IMR-90 (cell line): Measurements from ENCODE around the gene OSTC. TPM values are rescaled to one million over a fixed set of nuclear protein-coding genes. Genes with fewer than 3 reads are reported as not detected.
A peak's percentile ranks its signal among the peaks of the same experiment; 100 is the strongest.

ENCODE experiments used
- ATAC-seq: fragments of 200-7000 bp; cut with Tn5 transposase; 2 replicates; pipeline ENCODE4 v1.9.1; 2020; ENCODE audit warnings: low read depth, mild to moderate bottlenecking, moderate library complexity
- BruUV-seq: library from RNA; stranded (reverse); fragments of 400-500 nt; replicated peaks from 2 replicates; lab custom pipeline; 2021; lab: Mats Ljungman, UMichigan
- CTCF ChIA-PET: fragments of 300-600 bp; formaldehyde crosslinking; extraction: SDS; loops from one replicate; lab custom pipeline; 2021; ENCODE audit warnings: antibody characterized with exemption; lab: Yijun Ruan, JAX
- POLR2A ChIA-PET: fragments of 300-600 bp; sonication (Branson Sonifier 250); formaldehyde crosslinking; loops from one replicate; lab custom pipeline; 2022; ENCODE audit warnings: antibody characterized with exemption; ENCODE audit not compliant: unreplicated experiment; lab: Charles Lee
- DNase-seq: peaks from one replicate; pipeline ENCODE4 v3.0.0; 2013
- H2AFZ ChIP-seq: replicated peaks from 2 replicates; pipeline ENCODE3; 2013; ENCODE audit warnings: low read length, mild to moderate bottlenecking; ENCODE audit not compliant: poor library complexity
- H2AK5ac ChIP-seq: 2 replicates; pipeline ENCODE4 v1.6.1; 2013; ENCODE audit warnings: low read depth, low read length, inconsistent platforms
- H2AK9ac ChIP-seq: replicated peaks from 2 replicates; pipeline ENCODE3; 2013; ENCODE audit warnings: mild to moderate bottlenecking, low read depth, low read length, moderate library complexity; ENCODE audit not compliant: poor library complexity
- H2BK120ac ChIP-seq: 2 replicates; pipeline ENCODE4 v1.6.1; 2013; ENCODE audit warnings: low read depth, low read length, inconsistent platforms
- H2BK15ac ChIP-seq: 3 replicates; pipeline ENCODE4 v1.6.1; 2013; ENCODE audit warnings: low read depth, low read length, inconsistent platforms
- H2BK20ac ChIP-seq: 2 replicates; pipeline ENCODE4 v1.6.1; 2013; ENCODE audit warnings: low read depth, mild to moderate bottlenecking, inconsistent platforms, low read length, moderate library complexity
- H2BK5ac ChIP-seq: 2 replicates; pipeline ENCODE4 v1.6.1; 2013; ENCODE audit warnings: mild to moderate bottlenecking, low read depth, low read length, inconsistent platforms; ENCODE audit not compliant: poor library complexity, severe bottlenecking
- H3K14ac ChIP-seq: replicated peaks from 2 replicates; pipeline ENCODE4 v1.6.1; 2013; ENCODE audit warnings: low read depth, low read length, inconsistent platforms
- H3K18ac ChIP-seq: 2 replicates; pipeline ENCODE4 v1.6.1; 2013; ENCODE audit warnings: low read depth, low read length, control low read depth
- H3K23ac ChIP-seq: 2 replicates; pipeline ENCODE4 v1.6.1; 2013; ENCODE audit warnings: low read depth, low read length, inconsistent platforms
- H3K27ac ChIP-seq: 2 replicates; pipeline ENCODE4 v1.5.1; 2013; ENCODE audit warnings: mild to moderate bottlenecking, control low read depth, low read length; ENCODE audit not compliant: insufficient read depth
- H3K27me3 ChIP-seq: 2 replicates; pipeline ENCODE4 v1.6.1; 2013; ENCODE audit warnings: low read length; ENCODE audit not compliant: control insufficient read depth, insufficient read depth
- H3K36me3 ChIP-seq: 2 replicates; pipeline ENCODE4 v1.6.1; 2013; ENCODE audit warnings: low read length, mixed read lengths; ENCODE audit not compliant: control insufficient read depth, insufficient read depth
- H3K4ac ChIP-seq: 2 replicates; pipeline ENCODE4 v1.6.1; 2013; ENCODE audit warnings: low read depth, low read length, inconsistent platforms
- H3K4me1 ChIP-seq: 2 replicates; pipeline ENCODE4 v1.6.1; 2013; ENCODE audit warnings: low read length, mixed read lengths; ENCODE audit not compliant: control insufficient read depth, insufficient read depth
- H3K4me2 ChIP-seq: 2 replicates; pipeline ENCODE4 v1.6.1; 2013; ENCODE audit warnings: low read depth, mild to moderate bottlenecking, control low read depth, low read length, moderate library complexity
- H3K4me3 ChIP-seq: 2 replicates; pipeline ENCODE4 v1.5.1; 2013; ENCODE audit warnings: low read depth, mild to moderate bottlenecking, control low read depth, low read length, moderate library complexity; ENCODE audit not compliant: insufficient read depth
- H3K56ac ChIP-seq: 2 replicates; pipeline ENCODE4 v1.6.1; 2013; ENCODE audit warnings: low read length, inconsistent platforms; ENCODE audit not compliant: insufficient read depth; ENCODE audit errors: extremely low read depth
- H3K79me1 ChIP-seq, 2 experiments: 2 replicates each; pipeline ENCODE4 v1.6.1; 2013; ENCODE audit warnings: low read length in 2 of 2, inconsistent platforms in 1 of 2, low read depth in 1 of 2
- H3K9ac ChIP-seq: 2 replicates; pipeline ENCODE4 v1.6.1; 2013; ENCODE audit warnings: low read depth, low read length, control low read depth
- H3K9me1 ChIP-seq: 2 replicates; pipeline ENCODE4 v1.6.1; 2013; ENCODE audit warnings: low read length, inconsistent platforms; ENCODE audit not compliant: insufficient read depth
- H3K9me3 ChIP-seq: 2 replicates; pipeline ENCODE4 v1.6.1; 2013; ENCODE audit warnings: low read length; ENCODE audit not compliant: control insufficient read depth, insufficient read depth
- H4K20me1 ChIP-seq: 2 replicates; pipeline ENCODE4 v1.6.1; 2013; ENCODE audit warnings: low read length, inconsistent platforms; ENCODE audit not compliant: insufficient read depth
- H4K5ac ChIP-seq: 2 replicates; pipeline ENCODE4 v1.6.1; 2013; ENCODE audit warnings: mild to moderate bottlenecking, low read depth, low read length, control low read depth
- H4K8ac ChIP-seq, 2 experiments: 2 replicates each; pipeline ENCODE4 v1.6.1; 2013; ENCODE audit warnings: low read depth in 2 of 2, low read length in 2 of 2, control low read depth in 1 of 2, inconsistent platforms in 1 of 2
- H4K91ac ChIP-seq: 2 replicates; pipeline ENCODE4 v1.6.1; 2013; ENCODE audit warnings: low read depth, low read length, inconsistent platforms; ENCODE audit not compliant: insufficient read depth
- BHLHE40 ChIP-seq: fragments of 150-350 bp; IDR thresholded peaks from 2 replicates; pipeline ENCODE4 v1.6.1; 2016; ENCODE audit warnings: mild to moderate bottlenecking, low read depth, low read length
- CHD1 ChIP-seq: IDR thresholded peaks from 2 replicates; pipeline ENCODE4 v1.6.1; 2012; ENCODE audit warnings: low read depth, low read length, improper control_type of control experiment
- CTCF ChIP-seq: conservative IDR thresholded peaks from 2 replicates; pipeline ENCODE4 v1.5.1; 2012; ENCODE audit warnings: mild to moderate bottlenecking, low read depth, low read length, improper control_type of control experiment
- ELK1 ChIP-seq: fragments of 150-350 bp; IDR thresholded peaks from 2 replicates; pipeline ENCODE4 v1.6.1; 2016; ENCODE audit warnings: low read depth, mild to moderate bottlenecking, low read length, moderate library complexity, borderline replicate concordance
- FOS ChIP-seq: fragments of 150-350 bp; IDR thresholded peaks from 2 replicates; pipeline ENCODE4 v1.6.1; 2016; ENCODE audit warnings: low read depth, low read length
- MAFK ChIP-seq: IDR thresholded peaks from 2 replicates; pipeline ENCODE4 v1.6.1; 2012; ENCODE audit warnings: low read depth, low read length, improper control_type of control experiment
- MAZ ChIP-seq: IDR thresholded peaks from 2 replicates; pipeline ENCODE4 v1.6.1; 2012; ENCODE audit warnings: low read depth, mild to moderate bottlenecking, low read length, improper control_type of control experiment, moderate library complexity, borderline replicate concordance
- MXI1 ChIP-seq: IDR thresholded peaks from 2 replicates; pipeline ENCODE4 v1.6.1; 2012; ENCODE audit warnings: low read depth, mild to moderate bottlenecking, low read length, moderate library complexity, borderline replicate concordance
- NFE2L2 ChIP-seq: fragments of 150-350 bp; IDR thresholded peaks from 2 replicates; pipeline ENCODE4 v1.6.1; 2016; ENCODE audit warnings: low read depth, mild to moderate bottlenecking, low read length
- RAD21 ChIP-seq: IDR thresholded peaks from 2 replicates; pipeline ENCODE4 v1.6.1; 2012; ENCODE audit warnings: low read length, improper control_type of control experiment
- RCOR1 ChIP-seq: IDR thresholded peaks from 2 replicates; pipeline ENCODE4 v1.6.1; 2012; ENCODE audit warnings: mild to moderate bottlenecking, low read length, improper control_type of control experiment; ENCODE audit not compliant: insufficient replicate concordance
- RFX5 ChIP-seq: IDR thresholded peaks from 2 replicates; pipeline ENCODE4 v1.8.0; 2012; ENCODE audit warnings: low read depth, mild to moderate bottlenecking, low read length, moderate library complexity
- SMC3 ChIP-seq: fragments of 150-350 bp; IDR thresholded peaks from 2 replicates; pipeline ENCODE4 v1.6.1; 2016; ENCODE audit warnings: low read depth, mild to moderate bottlenecking, antibody characterized with exemption, low read length, moderate library complexity
- USF2 ChIP-seq: fragments of 150-350 bp; IDR thresholded peaks from 2 replicates; pipeline ENCODE4 v1.6.1; 2017; ENCODE audit warnings: mild to moderate bottlenecking, antibody characterized with exemption, low read length, low read depth
- WGBS, 2 experiments: methylation state at CpG; one replicate each; pipeline versions ENCODE4 v1.1.5 to v1.1.7; 2013; ENCODE audit warnings: missing lambda C conversion rate in 2 of 2; ENCODE audit not compliant: insufficient read length in 1 of 2; ENCODE audit errors: extremely low coverage in 2 of 2; 5-methylcytosine and 5-hydroxymethylcytosine counted together
- dilution Hi-C: fragments of 300-500 bp; cut with HindIII; formaldehyde crosslinking; loops from one replicate; pipeline ENCODE4 v1.14.3; 2018; ENCODE audit warnings: low sequenced_read_pairs; ENCODE audit not compliant: unreplicated experiment
- in situ Hi-C: fragments of 300-500 bp; cut with MboI; formaldehyde crosslinking; loops from 3 replicates; pipeline ENCODE4 v1.14.3; 2019; ENCODE audit warnings: low sequenced_read_pairs, inconsistent platforms, mixed read lengths
- intact Hi-C: fragments of 100-400 bp; cut with micrococcal nuclease; formaldehyde crosslinking; loops from 2 replicates; pipeline ENCODE4 v1.10.0; 2022
- polyA plus RNA-seq, 3 experiments: library from polyadenylated mRNA; depleted of rRNA; stranded (reverse); fragments of >200 nt; gene quantifications; 2 replicates each; pipeline ENCODE4 v1.2.3, GENCODE V29; 2012; ENCODE audit warnings: low replicate concordance in 1 of 3
- total RNA-seq: library from RNA; depleted of rRNA; stranded (reverse); fragments of >200 nt; gene quantifications from 2 replicates; pipeline ENCODE4 v1.2.3, GENCODE V29; 2012

Gene OSTC
- total and polyA plus RNA-seq, 2 of the 4 experiments (the other 2 are of a cell fraction): 173 to 13,576 TPM

GRCh38 chr4:108619372-108620100 is 30.9 kb upstream of the OSTC start:
- dilution Hi-C loops: no loop called here
- no peak overlapping the region for H3K4ac ChIP-seq
- no peak overlapping the region for H3K18ac ChIP-seq
- H3K27ac ChIP-seq: no peak overlapping the region
- H3K27me3 ChIP-seq: no peaks in the 10 kb centered on the region
- ChIA-PET POLR2A (no interaction called here), CTCF (interaction anchor here (0.9 kb wide), 1 partner anchor 18 kb away, joined by 3 read pairs; no protein-coding TSS in a partner anchor)
- H3K36me3 ChIP-seq: peaks cover 18% of the 10 kb centered on the region
- H2BK20ac ChIP-seq: no peak overlapping the region
- H2AFZ ChIP-seq: no peak overlapping the region
- no peak overlapping the region for H3K9ac ChIP-seq
- no peak overlapping the region for H4K91ac ChIP-seq
- peaks cover 2% of the 10 kb centered on the region; the same call in 1 of the 2 replicates for H3K4me1 ChIP-seq
- H3K79me1 ChIP-seq: peaks cover 11 to 33% of the 10 kb centered on the region in 2 experiments; a peak in 3 of 4 replicates
- peaks cover 38% of the 10 kb centered on the region for H4K20me1 ChIP-seq
- in situ Hi-C loops: no loop called here
- peak overlapping the region; percentile 12 to 92; a peak in 3 of 4 replicates for H4K8ac ChIP-seq
- H2AK5ac ChIP-seq: no peak overlapping the region
- no peak overlapping the region for H2AK9ac ChIP-seq
- no peak overlapping the region for H3K14ac ChIP-seq
- intact Hi-C loops: loop anchor here (1.0 kb wide), 1 partner anchor 32 kb away; no protein-coding TSS in a partner anchor
- H4K5ac ChIP-seq: no peak overlapping the region
- WGBS, 2 experiments: 88% methylated on average over 4 of the region's 7 CpGs; no CpG with 5 or more reads in 1 of the 2 experiments
- peak overlapping the region; percentile 74; the same call in 1 of the 2 replicates for H3K4me2 ChIP-seq
- no peak overlapping the region for H2BK5ac ChIP-seq
- H3K9me3 ChIP-seq: no peaks in the 10 kb centered on the region
- no peak overlapping the region for H2BK120ac ChIP-seq
- ATAC-seq: no peak
- DNase-seq: no peak
- H2BK15ac ChIP-seq: no peak overlapping the region
- H3K23ac ChIP-seq: no peak overlapping the region
- H3K4me3 ChIP-seq: no peak overlapping the region
- no peak overlapping the region for H3K56ac ChIP-seq
- no TSS peak for BruUV-seq
- no peaks in the 10 kb centered on the region; the same call in 1 of the 2 replicates for H3K9me1 ChIP-seq
- TF ChIP-seq MAFK: no peak
- TF ChIP-seq RCOR1: no peak
- no peak for TF ChIP-seq USF2
- TF ChIP-seq RFX5: no peak
- TF ChIP-seq BHLHE40: no peak
- no peak for TF ChIP-seq SMC3
- TF ChIP-seq NFE2L2: no peak
- no peak for TF ChIP-seq CHD1
- no peak for TF ChIP-seq CTCF
- no peak for TF ChIP-seq ELK1
- no peak for TF ChIP-seq FOS
- no peak for TF ChIP-seq MXI1
- no peak for TF ChIP-seq RAD21
- TF ChIP-seq MAZ: no peak
